ENCODE data around the gene ELAVL1.

Gene ELAVL1

DNA sequence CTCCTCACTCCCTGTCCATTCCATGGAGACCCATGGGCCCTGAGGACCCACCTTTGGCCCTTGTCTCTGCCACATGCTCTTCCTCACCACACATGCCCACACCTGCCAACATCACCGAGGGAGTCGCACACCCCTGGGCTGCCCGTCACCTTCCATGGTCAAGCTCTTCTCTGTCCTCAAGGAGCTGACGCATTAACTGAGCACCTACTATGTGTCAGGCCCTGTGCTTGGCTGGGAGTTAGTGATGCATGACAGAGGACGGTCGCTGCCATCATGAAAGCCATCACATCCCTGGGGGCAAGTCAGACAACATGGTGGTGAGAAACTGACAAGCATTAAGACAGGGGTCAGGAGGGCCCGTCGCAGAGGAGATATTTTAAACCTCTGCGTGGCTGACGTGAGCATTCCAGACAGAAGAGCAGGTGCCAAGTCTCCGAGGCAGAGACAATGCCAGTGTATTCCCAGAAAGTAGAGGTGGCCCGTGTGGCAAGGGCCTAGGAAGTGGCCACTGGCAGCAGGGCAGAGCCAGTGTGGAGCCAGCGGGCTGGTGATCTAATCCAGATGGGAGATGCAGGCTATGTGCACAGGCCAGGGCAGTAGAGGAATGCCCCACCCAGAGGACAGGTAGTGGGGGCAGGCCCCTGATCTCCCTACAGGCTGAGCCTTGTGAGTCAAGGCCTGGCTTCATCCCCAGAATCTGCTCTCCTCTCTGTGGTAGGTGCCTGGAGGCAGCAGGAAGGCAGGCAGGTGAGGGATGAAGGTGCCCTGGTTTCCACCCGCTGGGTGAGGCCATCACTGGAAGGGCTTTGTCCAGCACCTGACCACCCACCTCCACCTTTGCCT is 21.2 kb downstream of the ELAVL1 start:
- DNase-seq (ENCODE audit: low read depth): no peak

DNA sequence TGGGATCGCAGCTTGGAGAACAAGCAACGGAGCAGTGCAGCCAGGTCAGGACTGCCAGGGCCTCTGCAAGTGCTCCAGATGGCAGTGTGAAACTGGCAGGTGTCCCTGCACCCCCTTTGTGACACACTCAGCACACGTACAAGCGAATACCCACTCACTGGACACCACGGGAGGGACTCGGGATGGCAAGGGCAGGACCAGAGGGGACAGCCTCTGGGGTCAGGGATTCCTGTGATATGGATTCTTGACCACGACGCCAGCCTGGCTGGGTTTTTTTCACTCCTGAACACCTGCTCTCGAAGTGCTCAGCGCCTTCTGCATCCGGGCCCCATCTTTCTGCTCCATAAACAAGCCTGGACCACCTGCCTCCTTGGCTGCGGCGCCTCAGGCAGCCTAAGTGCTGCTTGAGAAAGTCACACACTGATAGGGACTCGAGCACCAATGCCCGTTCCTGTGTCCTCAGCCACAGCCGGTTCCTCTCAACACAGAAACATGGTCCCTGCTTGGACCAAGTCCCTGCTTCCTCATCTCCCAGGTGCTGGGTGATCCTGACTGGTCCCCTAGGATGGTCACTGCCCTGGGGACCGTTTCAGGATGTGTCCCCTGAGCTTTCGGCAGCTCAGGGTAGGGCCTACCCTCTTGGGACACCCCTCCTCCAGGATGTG is 22.0 kb downstream of the ELAVL1 start:
- DNase-seq (ENCODE audit: low read depth): no peak

DNA sequence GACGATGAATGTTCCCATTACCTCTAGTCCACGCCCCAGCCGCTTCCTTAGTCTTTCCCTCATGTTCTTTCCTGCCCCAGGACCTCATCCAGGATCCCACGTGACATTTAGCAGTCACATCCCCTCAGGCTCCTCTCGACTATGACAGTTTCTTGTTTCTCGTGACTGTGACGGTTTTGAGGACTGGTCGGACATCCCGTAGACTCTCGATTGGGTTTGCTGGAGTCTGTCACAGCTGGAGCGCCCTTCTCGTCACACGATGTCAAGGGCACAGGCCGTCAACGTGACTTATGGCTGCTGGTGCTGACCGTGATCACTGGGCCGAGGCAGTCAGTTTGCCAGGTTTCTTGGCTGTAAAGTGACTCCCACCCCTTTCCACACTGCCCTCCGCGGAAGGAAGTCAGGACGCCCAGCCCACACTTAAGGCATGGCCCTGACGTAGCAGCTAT is 22.8 kb downstream of the ELAVL1 start:
- no peak for DNase-seq (ENCODE audit: low read depth)

DNA sequence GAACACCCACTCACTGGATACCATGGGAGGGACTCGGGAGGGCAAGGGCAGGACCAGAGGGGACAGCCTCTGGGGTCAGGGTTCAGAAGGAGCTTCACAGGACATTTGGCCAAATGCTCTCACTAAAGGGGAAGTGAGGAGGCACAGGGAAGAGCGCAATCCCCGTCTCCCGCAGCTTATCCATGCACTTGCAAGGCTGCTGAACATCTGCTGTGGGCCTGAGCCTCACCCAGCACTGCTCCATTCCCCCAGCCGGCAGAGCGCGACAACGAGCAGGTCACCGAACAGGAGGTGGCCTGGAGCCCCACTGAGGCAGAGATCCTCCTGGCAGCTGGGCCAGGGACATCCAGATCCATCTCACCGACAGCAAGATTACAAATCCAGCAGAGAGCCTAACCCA is 23.3 kb downstream of the ELAVL1 start:
- no peak for DNase-seq (ENCODE audit: low read depth)

DNA sequence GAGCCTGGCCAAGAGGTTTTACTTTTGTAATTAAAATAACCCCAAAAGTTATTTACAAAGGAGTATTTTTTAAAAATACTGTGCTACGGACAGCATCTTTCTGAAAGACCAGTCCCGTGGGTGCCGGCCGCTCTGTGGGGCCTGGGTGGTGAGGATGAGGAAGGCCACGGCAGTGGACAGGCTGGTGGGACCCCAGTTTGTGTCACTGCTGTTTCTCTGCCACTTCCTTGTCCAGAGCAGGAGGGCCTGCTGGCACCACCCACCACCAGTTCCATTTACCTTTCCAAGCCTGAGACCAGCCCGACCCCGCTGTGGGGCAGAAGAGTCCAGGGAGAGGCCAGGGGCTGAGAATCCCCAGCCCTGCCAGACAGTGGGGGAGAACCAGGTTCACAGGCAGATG is 23.8 kb downstream of the ELAVL1 start:
- no peak for DNase-seq (ENCODE audit: low read depth)

DNA sequence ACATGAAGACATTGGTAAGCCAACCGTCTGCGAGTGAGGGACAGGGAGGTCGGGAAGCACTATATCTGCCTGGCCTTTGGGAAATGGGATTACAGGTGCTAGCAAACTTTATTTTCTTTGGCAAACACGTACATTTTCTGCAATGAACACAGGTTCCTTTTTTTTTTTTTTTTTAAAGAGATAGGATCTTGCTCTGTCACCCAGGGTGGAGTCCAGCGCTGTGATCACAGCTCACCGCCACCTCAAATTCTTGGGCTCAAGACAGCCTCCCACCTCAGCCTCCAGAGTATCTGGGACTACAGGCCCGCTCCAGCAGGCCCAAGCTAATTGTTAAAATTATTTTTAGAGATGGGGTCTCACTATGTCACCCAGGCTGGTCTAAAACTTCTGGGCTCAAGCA is 24.2 kb downstream of the ELAVL1 start:
- no peak for DNase-seq (ENCODE audit: low read depth)

DNA sequence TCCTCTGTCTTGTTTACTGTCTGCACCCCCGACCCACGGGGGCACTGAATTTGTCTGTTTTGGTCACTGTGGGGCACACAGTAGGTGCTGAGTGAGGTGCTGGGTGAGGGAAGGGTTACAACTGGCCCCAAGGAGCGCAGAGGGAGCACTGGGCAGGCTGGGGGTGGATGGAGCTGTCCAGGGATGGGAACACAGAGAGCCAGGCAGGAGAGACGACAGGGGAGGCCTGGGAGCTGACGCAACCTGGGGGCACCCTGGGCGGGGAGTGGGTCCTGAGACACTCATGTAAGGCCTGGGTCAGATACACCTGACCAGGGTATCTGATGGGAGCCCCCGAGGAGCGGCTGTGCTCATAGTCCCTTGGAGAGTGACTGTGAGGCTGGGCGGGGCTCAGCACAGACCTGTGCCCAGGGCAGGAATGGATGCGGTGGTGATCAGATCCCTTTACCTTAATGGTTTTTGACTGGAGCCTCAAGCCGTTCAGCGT is 24.8 kb downstream of the ELAVL1 start:
- no peak for DNase-seq (ENCODE audit: low read depth)

DNA sequence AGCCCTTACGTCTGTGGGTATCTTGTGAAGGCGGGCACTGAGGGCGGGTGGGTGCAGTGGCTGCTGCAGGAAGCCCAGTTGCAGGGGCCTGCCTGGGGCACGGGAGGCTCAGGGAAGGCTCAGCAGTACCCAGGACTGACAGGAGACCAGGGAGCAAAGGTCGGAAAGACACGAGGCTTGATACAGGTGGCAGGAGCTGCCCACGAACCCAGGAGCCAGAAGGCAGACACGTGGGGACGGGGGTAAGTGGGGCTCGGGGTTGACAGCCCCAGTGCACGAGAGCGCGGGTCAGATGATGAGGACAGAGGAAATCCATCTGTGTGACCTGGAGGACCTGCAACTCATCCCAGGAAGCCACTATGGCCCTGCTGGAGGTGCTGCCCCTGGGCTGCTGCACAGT is 25.3 kb downstream of the ELAVL1 start:
- no peak for DNase-seq (ENCODE audit: low read depth)

DNA sequence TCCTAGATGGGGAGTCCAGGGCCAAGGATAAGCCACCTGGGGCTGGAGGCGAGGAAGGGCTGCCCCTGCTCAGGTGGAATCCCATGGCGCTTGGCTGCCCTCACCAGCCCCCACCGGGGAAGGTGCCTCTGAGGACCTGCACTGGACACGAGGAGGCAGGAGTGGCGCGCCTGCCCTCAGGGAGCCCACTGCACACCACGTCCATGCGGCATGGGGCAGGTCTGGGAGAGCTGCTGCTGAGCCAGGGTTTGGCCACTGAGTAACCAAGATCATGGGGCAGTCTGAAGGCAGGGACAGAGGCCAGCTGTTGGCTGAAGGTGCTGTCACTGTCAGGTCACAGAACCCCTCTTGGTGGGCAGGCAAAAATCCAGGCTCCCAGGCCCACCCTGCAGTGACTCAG is 25.9 kb downstream of the ELAVL1 start:
- DNase-seq (ENCODE audit: low read depth): no peak

DNA sequence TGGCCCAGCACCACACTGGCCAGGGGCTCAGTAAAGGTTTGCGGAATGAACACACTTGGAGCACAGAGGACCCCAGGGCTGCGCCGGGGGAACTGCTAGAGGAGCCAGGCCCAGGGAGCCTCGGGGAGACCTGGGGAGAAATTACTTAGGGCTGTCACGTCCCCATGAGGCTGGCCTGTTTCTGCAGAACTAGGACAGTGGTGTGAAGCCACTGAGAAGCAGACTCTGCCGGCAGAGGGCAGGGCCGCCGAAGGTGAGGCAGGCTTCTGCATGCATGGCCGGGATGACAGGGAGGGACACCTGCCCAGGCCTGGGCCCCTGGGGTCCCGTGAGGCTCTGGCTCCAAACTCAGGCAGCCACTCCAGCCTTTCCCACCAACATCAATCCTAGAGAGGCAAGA is 26.4 kb downstream of the ELAVL1 start:
- DNase-seq (ENCODE audit: low read depth): no peak

DNA sequence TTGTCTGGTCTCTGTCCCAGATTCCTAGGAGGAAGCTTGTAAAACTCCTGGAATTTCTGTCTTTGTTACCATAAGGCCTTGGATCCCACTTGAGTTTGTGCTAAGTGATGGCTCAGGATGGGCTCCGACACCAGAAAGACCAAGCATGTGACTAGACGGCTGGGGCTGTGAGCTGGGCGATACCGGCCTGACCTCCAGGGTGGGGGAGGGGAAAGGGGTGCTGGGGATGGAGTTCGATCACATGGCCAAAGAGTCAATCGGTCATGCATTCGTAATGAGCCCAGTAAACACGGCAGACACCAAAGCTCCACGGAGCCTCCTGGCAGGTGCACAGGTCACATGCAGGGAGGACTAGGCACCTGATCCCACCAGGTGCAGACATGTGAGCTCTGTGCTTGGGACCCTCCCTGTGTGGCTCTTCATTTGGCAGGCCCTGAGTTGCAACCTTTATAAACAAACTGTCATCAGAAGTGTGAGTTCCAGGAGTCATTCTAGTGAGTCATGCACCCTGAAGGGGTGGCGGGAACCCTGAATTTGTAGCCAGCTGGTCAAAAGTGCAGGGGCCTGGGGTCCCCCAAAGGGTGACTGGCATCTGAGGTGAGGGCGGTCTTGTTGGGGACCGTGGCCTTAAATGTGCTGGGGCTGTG is 27.1 kb downstream of the ELAVL1 start:
- no peak for DNase-seq (ENCODE audit: low read depth)

DNA sequence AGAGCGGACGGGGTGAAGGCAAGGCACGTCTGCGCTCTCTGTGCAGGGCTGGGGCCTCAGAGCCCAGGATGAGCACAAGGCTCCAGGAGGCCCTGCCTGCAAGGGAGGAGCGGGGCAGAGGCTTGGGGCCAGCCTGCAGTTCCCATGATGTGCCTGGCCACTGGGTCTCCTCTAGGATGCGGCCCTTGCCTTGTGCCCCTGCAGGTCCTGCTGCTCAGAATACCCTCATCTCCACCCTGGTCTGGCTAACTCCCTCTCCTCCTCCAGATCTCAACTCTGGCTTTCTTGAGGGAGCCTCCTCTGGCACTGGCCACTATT is 27.8 kb downstream of the ELAVL1 start:
- DNase-seq (ENCODE audit: low read depth): no peak

DNA sequence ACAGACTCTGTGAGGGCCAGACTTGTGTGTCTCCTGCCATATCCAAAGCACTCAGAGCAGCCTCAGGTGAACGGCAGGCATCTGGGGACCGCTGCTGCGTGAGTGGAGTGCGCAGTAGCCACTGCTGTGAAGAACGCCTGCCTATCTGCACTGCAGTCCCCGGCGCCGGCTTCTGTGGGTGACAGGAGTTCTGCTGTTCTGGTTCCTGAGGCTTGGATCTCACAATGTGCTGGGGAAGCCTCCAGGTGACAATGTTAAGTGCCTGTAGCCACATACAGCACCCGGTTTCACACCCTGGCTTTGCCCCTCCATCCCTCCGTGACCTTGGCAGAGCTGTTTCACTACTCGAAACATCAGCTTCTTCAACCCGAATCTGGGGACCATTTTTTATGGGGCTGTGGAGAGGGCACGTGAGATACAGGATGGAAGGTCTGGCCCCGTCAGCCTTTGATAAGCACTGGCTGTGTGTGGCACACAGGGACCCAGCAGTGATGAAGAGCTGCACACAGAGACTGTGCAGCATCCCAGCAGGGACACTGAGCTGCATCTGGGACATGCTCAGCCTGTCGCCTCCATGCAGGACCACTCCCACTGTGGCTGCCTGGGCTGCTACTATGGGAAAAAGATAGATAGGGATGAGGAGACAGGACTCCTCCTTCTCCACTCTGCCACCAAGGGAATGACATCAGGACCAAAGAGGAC is 28.3 kb downstream of the ELAVL1 start:
- DNase-seq (ENCODE audit: low read depth): no peak

DNA sequence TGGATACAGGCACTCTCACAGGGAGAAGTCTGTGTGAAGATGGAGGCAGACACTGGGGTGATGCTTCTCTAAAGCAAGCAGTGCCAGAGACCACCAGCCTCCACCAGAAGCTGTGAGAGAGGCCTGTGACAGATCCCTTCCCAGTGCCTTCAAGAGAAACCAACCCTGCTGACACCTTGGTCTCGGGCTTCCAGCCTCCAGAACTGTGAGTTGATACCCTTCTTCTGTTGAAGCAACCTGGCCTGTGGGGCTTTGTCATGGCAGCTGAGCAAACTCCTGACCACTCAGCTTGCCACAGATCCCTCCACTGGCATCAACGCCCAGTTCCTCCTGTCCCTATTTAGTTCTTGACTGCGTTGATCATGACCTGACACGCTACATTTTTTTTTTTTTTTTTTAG is 29.0 kb downstream of the ELAVL1 start:
- no peak for DNase-seq (ENCODE audit: low read depth)

DNA sequence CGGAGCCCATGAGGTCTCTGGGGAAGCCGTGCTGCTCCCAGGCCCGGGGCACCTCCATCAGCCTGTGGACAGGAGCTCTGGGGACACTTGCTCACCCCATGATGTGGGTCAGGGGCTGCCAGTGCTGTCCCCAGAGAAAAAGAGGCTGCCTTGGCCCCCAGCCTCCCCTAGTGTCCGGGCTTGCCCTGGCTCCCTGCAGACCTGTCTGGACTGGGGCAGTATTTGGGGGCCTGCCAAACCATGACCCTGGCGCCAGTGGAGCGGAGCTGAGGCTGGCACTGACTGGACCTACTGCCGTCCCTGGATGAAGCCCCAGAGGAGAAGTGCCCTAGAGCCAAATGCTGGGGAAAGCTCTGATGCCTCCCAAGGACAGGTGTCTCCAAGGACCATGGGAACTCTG is 30.4 kb downstream of the ELAVL1 start:
- no peak for DNase-seq (ENCODE audit: low read depth)

DNA sequence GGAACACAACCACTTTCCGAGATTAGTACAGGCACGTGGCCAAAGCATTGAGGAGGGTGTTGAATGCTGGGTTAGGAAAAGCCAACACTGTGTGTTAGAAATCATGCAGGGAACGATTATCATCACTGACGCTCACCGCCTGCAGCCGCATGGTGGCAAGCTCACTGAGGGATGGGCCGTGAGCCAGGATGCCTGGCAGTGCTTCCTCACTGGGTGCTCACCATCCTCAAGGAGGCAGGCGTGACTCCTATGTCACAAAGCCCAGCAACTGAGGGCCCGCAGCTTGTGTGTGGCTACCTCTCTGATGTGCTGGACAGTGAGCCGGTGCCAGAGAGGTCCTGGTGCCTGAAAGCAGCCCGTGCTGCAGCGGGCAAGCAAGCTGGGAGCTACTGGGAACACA is 31.6 kb downstream of the ELAVL1 start:
- no peak for DNase-seq (ENCODE audit: low read depth)

DNA sequence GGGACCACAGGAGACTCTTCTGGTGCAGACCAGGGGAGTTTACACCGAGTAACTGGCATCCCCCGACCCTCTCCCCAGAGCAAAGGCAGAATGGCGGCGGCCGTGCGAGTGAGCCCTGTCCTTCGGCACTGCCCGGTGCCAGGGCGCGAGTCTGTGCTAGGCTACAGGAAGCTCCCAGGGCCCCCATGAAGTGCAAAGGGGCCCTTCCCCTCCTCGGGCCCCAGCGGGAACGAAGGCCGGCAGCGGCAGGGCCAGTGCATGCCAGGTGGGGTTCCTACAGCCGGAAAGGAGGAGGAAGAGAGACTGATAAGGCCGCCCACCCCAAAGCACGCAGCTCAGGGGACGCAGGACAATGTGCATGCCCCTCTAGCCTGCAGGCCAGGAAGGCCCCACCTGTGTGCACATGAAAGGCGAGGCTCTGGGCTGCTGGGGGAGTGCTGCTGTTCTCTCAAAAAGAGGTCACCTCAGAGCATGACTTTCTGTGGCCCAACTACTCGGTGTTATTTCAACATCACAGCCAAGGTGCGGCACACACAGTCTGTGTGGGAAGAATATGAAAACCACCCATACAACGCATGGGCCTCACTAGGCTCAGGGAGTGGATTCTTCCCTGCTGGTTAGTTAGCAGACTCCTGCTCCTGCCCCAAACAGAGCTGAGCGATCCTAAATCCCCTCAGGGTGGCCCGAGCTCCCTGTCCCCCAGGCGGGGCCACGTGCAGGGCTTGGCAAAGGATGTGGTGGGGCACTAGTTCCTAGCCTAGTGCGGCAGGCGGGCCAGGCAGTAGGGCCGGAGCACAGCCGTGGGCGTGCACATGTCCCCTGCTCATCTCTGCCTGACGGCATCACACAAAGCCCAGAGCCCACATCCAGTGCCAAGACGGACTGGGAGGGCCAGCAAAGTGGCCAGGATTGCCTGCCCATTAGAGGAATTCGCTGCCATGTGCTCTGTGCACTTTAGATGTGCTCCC is 33.6 kb downstream of the ELAVL1 start:
- DNase-seq (ENCODE audit: low read depth): no peak

DNA sequence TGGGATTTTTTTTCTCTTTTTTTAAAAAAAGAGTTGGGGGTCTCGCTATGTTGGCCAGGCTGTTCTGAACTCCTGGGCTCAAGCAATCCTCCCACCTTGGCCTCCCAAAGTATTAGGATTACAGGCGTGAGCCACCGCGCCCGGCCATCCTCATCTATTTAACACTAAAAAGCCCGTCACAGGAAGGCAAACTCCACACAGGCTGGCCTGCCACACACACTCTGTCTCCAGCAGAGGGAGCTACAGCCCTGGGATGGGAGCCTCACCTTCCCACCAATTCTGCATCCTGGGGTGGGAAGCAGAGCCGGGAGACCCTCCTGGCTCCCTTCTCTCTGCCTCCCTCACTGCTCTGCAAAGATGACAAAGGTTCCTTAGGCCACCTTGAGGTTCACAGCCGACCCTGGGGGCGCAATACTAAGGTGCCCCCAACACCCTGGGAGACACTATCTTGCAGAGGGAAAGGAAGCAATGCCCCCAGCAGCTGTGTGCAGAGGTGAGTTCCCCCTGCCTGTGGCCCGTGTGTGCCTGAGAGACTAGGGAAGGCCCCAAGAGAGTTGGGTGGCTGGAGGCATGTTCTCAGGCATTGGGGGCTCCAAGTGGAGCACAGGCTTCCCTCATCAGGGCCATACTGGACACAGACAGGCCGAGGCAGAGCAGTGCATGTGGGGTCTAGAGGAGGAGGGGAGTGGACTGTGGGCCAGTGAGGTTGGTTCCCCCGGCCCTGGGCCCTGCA is 34.6 kb downstream of the ELAVL1 start:
- DNase-seq (ENCODE audit: low read depth): no peak

DNA sequence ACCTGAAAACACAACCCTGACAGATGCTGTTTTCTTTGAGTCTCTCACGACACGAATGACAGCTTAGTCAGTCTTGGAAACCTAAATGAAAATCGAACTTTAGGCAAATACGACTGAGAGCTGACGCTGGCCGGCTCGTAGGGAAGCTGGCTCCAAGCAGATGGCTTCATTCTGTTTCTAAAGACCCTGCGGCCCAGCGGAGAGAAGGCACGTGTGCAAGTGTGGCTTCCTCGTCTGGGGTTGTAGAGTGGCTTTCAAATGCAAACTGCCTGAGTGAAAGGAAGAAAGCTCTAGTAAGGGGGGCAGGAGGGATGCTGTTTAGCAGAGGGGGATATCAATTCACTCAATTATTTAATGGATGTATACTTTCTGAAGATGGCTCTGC is 35.9 kb downstream of the ELAVL1 start:
- DNase-seq (ENCODE audit: low read depth): no peak

DNA sequence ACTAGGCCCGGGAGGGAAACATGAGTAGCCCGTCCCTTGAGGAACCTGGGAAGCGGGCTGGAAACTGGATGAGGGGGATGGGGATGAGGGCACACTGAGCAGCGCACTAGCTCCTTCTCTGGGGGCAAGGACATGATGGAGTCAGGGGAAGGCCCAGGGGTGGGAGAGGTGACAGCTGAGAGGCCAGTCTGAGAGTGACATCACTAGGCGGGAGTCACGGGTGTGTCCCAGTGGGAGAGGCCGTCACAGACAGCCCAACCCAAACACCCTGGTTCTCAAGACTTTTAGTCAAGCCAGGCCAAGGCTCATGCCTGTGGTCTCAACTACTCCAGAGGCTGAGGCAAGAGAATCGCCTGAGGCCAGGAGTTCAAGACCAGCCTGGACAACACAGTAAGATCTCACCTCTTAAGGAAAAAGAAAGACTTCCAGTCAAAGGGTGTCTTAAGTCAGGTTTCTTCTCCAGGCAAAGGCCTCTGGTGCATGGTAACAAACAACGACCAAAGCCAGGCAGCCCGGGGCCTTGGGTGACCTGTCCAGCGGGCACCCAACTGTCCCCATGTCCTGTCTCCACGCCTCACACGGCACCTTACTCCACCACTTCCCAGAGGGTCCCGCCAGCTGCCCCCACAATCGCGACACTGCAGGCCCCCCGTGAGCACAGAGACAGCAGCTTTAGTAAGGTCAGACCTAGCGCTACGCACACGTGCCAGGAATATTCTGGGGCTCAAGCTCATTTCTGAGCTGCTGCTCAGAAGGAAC is 36.5 kb downstream of the ELAVL1 start:
- no peak for DNase-seq (ENCODE audit: low read depth)
